A673 (cell line): ENCODE data around the gene TCF7L2. TPM values are rescaled to one million over a fixed set of nuclear protein-coding genes. Genes with fewer than 3 reads are reported as not detected.

Experiments
- BruUV-seq: library from RNA; stranded (reverse); fragments of 400-500 nt; replicated peaks from 2 replicates; lab custom pipeline; 2021; lab: Mats Ljungman, UMichigan
- CTCF ChIA-PET: fragments of 300-600 bp; sonication (Branson Sonifier 250); formaldehyde crosslinking; loops from one replicate; lab custom pipeline; 2022; ENCODE audit warnings: antibody characterized with exemption; lab: Charles Lee
- POLR2A ChIA-PET: fragments of 300-600 bp; sonication (Branson Sonifier 250); formaldehyde crosslinking; loops from one replicate; lab custom pipeline; 2022; ENCODE audit warnings: antibody characterized with exemption; ENCODE audit not compliant: low non-redundant PET; lab: Charles Lee
- DNase-seq: peaks from one replicate; pipeline ENCODE4 v3.0.0-alpha.2; 2015; ENCODE audit warnings: low spot score
- H3K27ac ChIP-seq: fragments of 200-600 bp; sonication (generic); 2 replicates; pipeline ENCODE4 v1.5.1; 2016; ENCODE audit warnings: mixed run types, low read depth, mild to moderate bottlenecking, mixed read lengths, antibody characterized with exemption, low read length; ENCODE audit not compliant: poor library complexity, severe bottlenecking
- H3K27me3 ChIP-seq: fragments of 200-600 bp; sonication (generic); replicated peaks from 2 replicates; pipeline ENCODE4 v1.6.1; 2017; ENCODE audit warnings: mixed run types, low read depth, mild to moderate bottlenecking, mixed read lengths, antibody characterized with exemption, low read length; ENCODE audit not compliant: insufficient read depth, poor library complexity
- H3K36me3 ChIP-seq: fragments of 200-600 bp; sonication (generic); 2 replicates; pipeline ENCODE4 v1.6.1; 2016; ENCODE audit warnings: mixed run types, mild to moderate bottlenecking, mixed read lengths, antibody characterized with exemption, low read length; ENCODE audit not compliant: insufficient read depth, poor library complexity, severe bottlenecking
- H3K4me1 ChIP-seq: fragments of 200-600 bp; sonication (generic); 2 replicates; pipeline ENCODE4 v1.6.1; 2017; ENCODE audit warnings: mixed run types, mild to moderate bottlenecking, mixed read lengths, antibody characterized with exemption, low read length; ENCODE audit not compliant: insufficient read depth, poor library complexity, severe bottlenecking
- H3K4me3 ChIP-seq: fragments of 200-600 bp; sonication (generic); 2 replicates; pipeline ENCODE4 v1.5.1; 2016; ENCODE audit warnings: low read depth, mixed run types, mild to moderate bottlenecking, mixed read lengths, low read length; ENCODE audit not compliant: poor library complexity, severe bottlenecking
- H3K9me3 ChIP-seq: fragments of 200-600 bp; sonication (generic); 2 replicates; pipeline ENCODE4 v1.6.1; 2016; ENCODE audit warnings: mixed run types, low read depth, mild to moderate bottlenecking, mixed read lengths, antibody characterized with exemption, low read length; ENCODE audit not compliant: poor library complexity, severe bottlenecking
- CTCF ChIP-seq: fragments of 300-800, 200-600 bp; sonication (generic); conservative IDR thresholded peaks from 2 replicates; pipeline ENCODE4 v1.5.1; 2017; ENCODE audit warnings: low read depth, mild to moderate bottlenecking, antibody characterized with exemption, low read length, moderate library complexity, mixed read lengths
- EZH2 ChIP-seq: fragments of 200-600 bp; sonication (generic); IDR thresholded peaks from 2 replicates; pipeline ENCODE4 v1.6.1; 2017; ENCODE audit warnings: borderline replicate concordance, low read depth, mild to moderate bottlenecking, mixed read lengths, antibody characterized with exemption, low read length; ENCODE audit not compliant: poor library complexity, severe bottlenecking
- intact Hi-C: fragments of 100-400 bp; cut with micrococcal nuclease; formaldehyde crosslinking; loops from one replicate; pipeline ENCODE4 v1.10.0; 2022; ENCODE audit not compliant: unreplicated experiment
- total RNA-seq: library from RNA; stranded (reverse); gene quantifications from 2 replicates; pipeline ENCODE4 v1.2.3, GENCODE V29; 2021

The TCF7L2 gene
- total RNA-seq, 1 experiment from 2014 or later: 16.8 TPM

- Histone ChIP-seq H3K36me3 (no peaks in the 10 kb centered on the region), H3K4me3 (no peak overlapping the region), H3K9me3 (no peaks in the 10 kb centered on the region), H3K27ac (no peak overlapping the region), H3K27me3 (no peaks in the 10 kb centered on the region), H3K4me1 (no peaks in the 10 kb centered on the region)
- ChIA-PET POLR2A (no interaction called here), CTCF (no interaction called here)
- intact Hi-C loops: no loop called here
- DNase-seq: no peak
- no TSS peak for BruUV-seq
- no peak for TF ChIP-seq CTCF
- TF ChIP-seq EZH2: no peak
These were observed 35.6 kb upstream of the TCF7L2 start for GRCh38 chr10:112914288-112914952.

GRCh38 chr10:112915590-112916572 lies 34.2 kb upstream of the TCF7L2 start:
- TF ChIP-seq EZH2 (no peak), CTCF (no peak)
- H3K4me1 ChIP-seq: no peaks in the 10 kb centered on the region
- BruUV-seq: no TSS peak
- H3K9me3 ChIP-seq: no peaks in the 10 kb centered on the region
- intact Hi-C loops: no loop called here
- no peaks in the 10 kb centered on the region for H3K27me3 ChIP-seq
- H3K4me3 ChIP-seq: no peak overlapping the region
- DNase-seq: no peak
- H3K36me3 ChIP-seq: no peaks in the 10 kb centered on the region
- ChIA-PET CTCF (interaction anchor here (0.5 kb wide), 1 partner anchor 169 kb away, joined by 3 read pairs; no protein-coding TSS in a partner anchor), POLR2A (interaction anchor here (0.6 kb wide), 1 partner anchor 36 kb away, joined by 8 read pairs; no protein-coding TSS in a partner anchor)
- no peak overlapping the region for H3K27ac ChIP-seq

GRCh38 chr10:112917681-112918080 lies 32.4 kb upstream of the TCF7L2 start:
- DNase-seq: no peak
- Histone ChIP-seq H3K27ac (no peak overlapping the region), H3K4me1 (no peaks in the 10 kb centered on the region), H3K36me3 (no peaks in the 10 kb centered on the region), H3K9me3 (no peaks in the 10 kb centered on the region), H3K4me3 (no peak overlapping the region), H3K27me3 (no peaks in the 10 kb centered on the region)
- intact Hi-C loops: no loop called here
- no peak for TF ChIP-seq EZH2
- no peak for TF ChIP-seq CTCF
- POLR2A ChIA-PET: interaction anchor here (0.6 kb wide), 1 partner anchor 143 kb away, joined by 5 read pairs; no protein-coding TSS in a partner anchor
- CTCF ChIA-PET: interaction anchor here (0.7 kb wide), 1 partner anchor 21 kb away, joined by 5 read pairs; no protein-coding TSS in a partner anchor
- BruUV-seq: no TSS peak
